AG09319 (cell line): Measurements from ENCODE around the gene UBAP2.
A peak's percentile ranks its signal among the peaks of the same experiment; 100 is the strongest.

Source experiments
- DNase-seq: peaks from one replicate; pipeline ENCODE4 v3.0.0-alpha.2; 2010; ENCODE audit warnings: low read depth; ENCODE audit errors: extremely low read depth
- TF ChIP-seq, protein P1 (sequence below): IDR thresholded peaks from 2 replicates; pipeline ENCODE4 v1.5.1; 2011; ENCODE audit warnings: low read depth, mild to moderate bottlenecking, inconsistent platforms, low read length, moderate library complexity

UBAP2 gene

DNA sequence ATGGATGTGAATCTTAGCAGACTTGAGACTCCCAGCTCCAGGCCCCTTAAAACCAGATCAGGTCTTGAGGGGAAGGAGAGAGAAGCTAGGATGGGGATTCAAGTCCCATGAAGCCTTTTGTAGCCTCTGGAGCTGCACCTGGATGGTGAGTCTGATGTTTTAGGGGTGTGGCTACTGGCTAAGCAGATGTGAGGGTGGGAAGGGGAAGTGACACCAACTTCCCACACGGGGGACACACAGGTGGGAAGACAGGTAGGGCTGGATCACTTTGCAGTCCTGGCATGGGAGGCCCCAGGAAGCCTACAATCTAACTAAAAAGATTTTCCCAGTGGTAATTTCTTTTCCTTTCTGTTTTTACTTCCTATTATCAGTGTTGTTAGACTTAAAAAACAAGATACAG is 38.7 kb upstream of the UBAP2 start:
- TF ChIP-seq, protein P1, sequence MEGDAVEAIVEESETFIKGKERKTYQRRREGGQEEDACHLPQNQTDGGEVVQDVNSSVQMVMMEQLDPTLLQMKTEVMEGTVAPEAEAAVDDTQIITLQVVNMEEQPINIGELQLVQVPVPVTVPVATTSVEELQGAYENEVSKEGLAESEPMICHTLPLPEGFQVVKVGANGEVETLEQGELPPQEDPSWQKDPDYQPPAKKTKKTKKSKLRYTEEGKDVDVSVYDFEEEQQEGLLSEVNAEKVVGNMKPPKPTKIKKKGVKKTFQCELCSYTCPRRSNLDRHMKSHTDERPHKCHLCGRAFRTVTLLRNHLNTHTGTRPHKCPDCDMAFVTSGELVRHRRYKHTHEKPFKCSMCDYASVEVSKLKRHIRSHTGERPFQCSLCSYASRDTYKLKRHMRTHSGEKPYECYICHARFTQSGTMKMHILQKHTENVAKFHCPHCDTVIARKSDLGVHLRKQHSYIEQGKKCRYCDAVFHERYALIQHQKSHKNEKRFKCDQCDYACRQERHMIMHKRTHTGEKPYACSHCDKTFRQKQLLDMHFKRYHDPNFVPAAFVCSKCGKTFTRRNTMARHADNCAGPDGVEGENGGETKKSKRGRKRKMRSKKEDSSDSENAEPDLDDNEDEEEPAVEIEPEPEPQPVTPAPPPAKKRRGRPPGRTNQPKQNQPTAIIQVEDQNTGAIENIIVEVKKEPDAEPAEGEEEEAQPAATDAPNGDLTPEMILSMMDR, result no peak
- DNase-seq, result no peak

DNA sequence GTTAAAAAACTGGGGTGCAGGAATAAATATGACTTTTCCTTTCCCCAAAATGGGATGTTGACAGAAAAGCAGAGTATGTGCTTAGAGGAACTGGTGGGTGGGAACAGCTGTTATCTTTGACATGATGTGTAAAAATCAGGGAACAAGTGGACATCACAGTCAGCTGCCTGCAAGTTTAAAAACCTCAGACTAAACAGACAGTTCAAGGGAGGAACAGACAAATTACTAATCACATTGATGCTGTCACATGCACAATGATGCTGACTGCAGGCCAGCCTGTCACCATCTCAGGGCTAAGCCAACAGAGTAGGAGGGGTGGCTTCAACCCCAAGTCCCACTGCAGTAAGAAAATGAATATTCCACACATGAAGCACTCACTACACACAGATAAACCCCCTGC is 38.2 kb upstream of the UBAP2 start:
- TF ChIP-seq, protein P1, result no peak

DNA sequence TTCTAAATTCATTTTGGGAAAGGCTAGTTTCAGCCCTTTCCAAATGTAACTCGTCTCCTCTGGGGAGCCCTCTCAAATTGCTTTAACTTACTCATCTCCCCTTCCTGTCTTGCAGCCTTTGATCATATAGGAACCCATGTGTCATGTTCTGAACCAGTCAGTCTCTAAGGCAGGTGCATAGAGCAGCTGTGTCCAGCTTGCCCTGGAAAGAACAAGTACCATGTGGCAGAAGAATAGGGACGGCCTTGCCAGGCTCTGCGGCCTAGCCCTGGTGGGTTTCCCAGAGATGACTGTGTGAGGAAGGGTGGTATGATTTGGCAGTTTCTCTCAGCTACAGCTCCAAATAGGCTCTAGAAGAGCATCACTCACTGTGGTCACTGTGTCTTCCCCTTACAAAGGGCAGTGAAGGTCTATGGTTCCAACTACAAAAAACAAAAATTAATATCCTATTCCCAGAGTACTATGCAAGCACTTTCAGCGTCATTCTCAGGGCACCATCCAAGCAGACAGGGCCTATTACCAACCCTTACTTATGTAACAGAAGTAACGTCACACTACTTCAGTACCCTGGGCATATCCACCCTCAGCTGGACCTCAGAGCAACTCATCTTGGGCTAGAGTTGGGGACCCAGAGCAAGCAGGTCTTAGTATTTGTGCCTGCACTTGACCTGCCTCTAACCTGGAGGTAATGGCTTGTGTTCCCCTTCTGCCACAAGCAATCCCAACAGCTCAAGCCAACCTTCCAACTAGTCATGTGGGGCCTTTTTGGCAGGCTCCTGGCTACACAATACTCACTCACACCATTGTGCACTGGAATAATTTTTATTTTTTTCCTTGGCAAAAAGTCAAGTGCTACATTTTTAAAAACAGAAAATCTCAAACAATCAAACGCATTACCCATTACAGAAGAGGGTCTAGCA is 37.2 kb upstream of the UBAP2 start:
- TF ChIP-seq, protein P1, result no peak
- no peak for DNase-seq

More for the DNA sequence above, 38.2 kb upstream of the UBAP2 start:
- DNase-seq, result no peak

DNA sequence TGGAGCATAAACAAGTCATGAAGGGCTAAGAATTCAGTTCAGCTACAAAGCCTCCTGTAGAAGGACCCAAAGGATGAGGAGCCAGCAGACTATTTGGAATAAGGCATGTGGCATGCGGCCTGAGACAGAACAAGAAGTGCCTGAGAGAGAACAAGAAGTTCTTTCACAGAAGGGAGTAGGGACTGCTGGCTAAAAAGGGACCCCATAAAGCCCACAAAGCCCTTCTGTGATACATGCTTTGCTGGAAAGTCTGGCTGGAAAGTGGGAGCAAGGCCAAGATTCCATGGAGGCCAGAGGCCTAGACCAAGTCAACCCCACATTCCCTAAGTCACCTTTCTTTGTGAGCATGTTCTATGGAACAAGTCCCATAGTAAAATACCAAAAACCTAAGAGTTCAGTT is 35.9 kb upstream of the UBAP2 start:
- no peak for DNase-seq
- TF ChIP-seq, protein P1, result no peak

DNA sequence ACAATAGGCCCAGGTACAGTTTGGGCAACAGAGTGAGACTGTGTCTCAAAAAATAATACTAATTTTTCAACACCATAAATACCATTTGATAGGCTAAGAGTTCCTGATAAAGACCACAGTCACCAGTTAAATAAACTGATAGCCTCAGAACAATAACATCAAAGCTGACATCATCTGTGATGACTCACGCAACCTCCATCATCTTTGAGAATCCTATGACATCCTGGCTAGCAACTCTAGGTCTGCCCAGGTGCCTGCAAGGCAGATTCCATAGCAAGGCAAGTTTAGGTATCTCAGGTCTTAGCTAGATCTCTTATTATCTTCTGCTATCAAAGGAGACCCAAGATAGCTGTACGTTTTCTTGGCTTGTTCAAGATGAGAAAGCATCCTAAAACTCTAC is 30.5 kb upstream of the UBAP2 start:
- DNase-seq, result no peak
- TF ChIP-seq, protein P1, result no peak

DNA sequence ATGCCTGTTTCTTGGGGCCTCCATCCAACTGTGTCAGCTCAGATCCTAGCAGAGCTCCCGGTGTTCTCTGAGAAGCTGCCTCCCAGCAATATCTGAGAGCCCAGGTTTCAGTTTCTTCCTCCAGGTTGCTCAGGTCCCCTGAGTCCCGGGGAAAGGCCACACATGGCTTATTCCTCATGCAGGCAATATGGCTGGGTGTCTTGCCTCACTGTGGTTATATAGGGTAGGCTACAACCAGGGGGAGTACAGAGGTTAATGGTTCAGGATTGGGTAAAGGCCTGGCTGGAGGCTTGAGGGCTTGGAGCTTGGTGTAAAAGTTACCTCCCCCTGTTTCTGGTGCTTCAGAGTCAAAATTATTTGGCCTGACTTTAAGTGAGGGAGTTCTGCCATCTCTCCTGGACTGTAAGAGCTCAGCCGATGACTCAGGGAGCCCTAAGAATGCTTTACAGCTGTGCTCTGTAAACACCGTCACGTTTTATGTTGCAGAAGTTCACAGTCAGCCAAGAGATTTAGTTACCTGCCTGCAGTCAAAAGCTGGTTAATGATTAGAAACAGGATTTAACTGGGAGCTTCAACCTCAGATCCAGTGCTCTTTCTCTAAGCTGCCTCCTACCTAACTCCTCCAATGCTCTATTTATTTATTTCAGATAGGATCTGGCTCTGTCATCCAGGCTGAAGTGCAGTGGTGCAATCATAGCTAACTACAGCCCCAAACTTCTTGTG is 24.3 kb upstream of the UBAP2 start:
- TF ChIP-seq, protein P1, result no peak
- DNase-seq, result peak; percentile 83

DNA sequence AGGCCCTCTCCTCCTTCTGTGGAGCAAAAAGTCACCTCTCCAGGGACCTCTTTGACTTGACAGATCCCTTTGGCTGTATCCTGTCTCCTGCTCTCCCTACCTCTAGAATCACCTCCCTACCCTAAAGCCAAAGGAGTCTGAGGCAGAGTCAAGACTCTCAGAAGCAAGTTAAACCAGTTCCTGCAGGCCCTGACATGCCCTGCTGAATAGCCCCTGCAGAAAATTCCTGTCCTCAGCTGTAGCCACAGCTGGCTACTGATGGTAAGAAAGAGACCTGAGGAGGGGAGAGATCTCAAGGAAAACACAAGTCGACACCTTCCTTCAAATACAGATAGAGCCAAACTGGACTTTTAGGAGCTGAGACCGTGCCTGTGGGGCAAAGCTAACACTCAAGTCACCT is 23.7 kb upstream of the UBAP2 start:
- TF ChIP-seq, protein P1, result no peak
- no peak for DNase-seq
